Liver (tissue), 9 donors: ENCODE measurements around the gene TBL2. TPM values are rescaled to one million over a fixed set of nuclear protein-coding genes. Genes with fewer than 3 reads are reported as not detected.

Source experiments
- DNase-seq: peaks from one replicate; pipeline ENCODE4 v3.0.0-alpha.2; 2017; ENCODE audit warnings: low spot score
- H3K27ac ChIP-seq, 2 donors: one replicate each; pipeline ENCODE4 v1.7.0; 2013; ENCODE audit warnings: inconsistent platforms in 2 of 2, low read length in 2 of 2, control low read depth in 1 of 2, low read depth in 1 of 2, mild to moderate bottlenecking in 1 of 2
- H3K27me3 ChIP-seq, 4 donors: one replicate each; pipeline versions ENCODE4 v1.6.1 to v1.7.0; 2013; ENCODE audit warnings: low read length in 3 of 4, inconsistent platforms in 1 of 4, mild to moderate bottlenecking in 1 of 4, moderate library complexity in 1 of 4; ENCODE audit not compliant: control insufficient read depth in 4 of 4, insufficient read depth in 4 of 4
- H3K36me3 ChIP-seq, 4 donors: one replicate each; pipeline versions ENCODE4 v1.6.1 to v1.7.0; 2013; ENCODE audit warnings: low read length in 3 of 4, mild to moderate bottlenecking in 3 of 4, low read depth in 1 of 4, moderate library complexity in 1 of 4; ENCODE audit not compliant: control insufficient read depth in 4 of 4, insufficient read depth in 3 of 4
- H3K4me1 ChIP-seq, 4 donors: one replicate each; pipeline versions ENCODE4 v1.6.1 to v1.7.0; 2013; ENCODE audit warnings: low read length in 3 of 4, mild to moderate bottlenecking in 3 of 4, moderate library complexity in 1 of 4; ENCODE audit not compliant: control insufficient read depth in 4 of 4, insufficient read depth in 4 of 4
- H3K4me3 ChIP-seq, 3 donors: one replicate each; pipeline versions ENCODE4 v1.6.1 to v1.7.0; 2013; ENCODE audit warnings: low read length in 3 of 3, control low read depth in 1 of 3, low read depth in 1 of 3, mild to moderate bottlenecking in 1 of 3
- H3K9ac ChIP-seq, 2 donors: one replicate each; pipeline ENCODE4 v1.7.0; 2013; ENCODE audit warnings: low read length in 2 of 2, mild to moderate bottlenecking in 2 of 2, moderate library complexity in 2 of 2, control low read depth in 1 of 2, low read depth in 1 of 2
- H3K9me3 ChIP-seq, 4 donors: one replicate each; pipeline versions ENCODE4 v1.6.1 to v1.7.0; 2013; ENCODE audit warnings: low read length in 3 of 4; ENCODE audit not compliant: control insufficient read depth in 4 of 4
- ATF3 ChIP-seq: IDR thresholded peaks from 2 replicates; pipeline ENCODE4 v1.6.1; 2016; ENCODE audit warnings: antibody characterized with exemption
- CTCF ChIP-seq: fragments of 150-350 bp; IDR thresholded peaks from 2 replicates; pipeline ENCODE4 v1.5.1; 2017; ENCODE audit warnings: improper control_type of control experiment, low read depth, low read length; ENCODE audit not compliant: missing input control
- EGR1 ChIP-seq, 2 donors: IDR thresholded peaks; 2 replicates each; pipeline ENCODE4 v1.6.1; 2016 to 2018; ENCODE audit warnings: antibody characterized with exemption in 2 of 2, low read depth in 2 of 2
- FOXA1 ChIP-seq: IDR thresholded peaks from 2 replicates; pipeline ENCODE4 v1.6.1; 2016; ENCODE audit warnings: antibody characterized with exemption
- FOXA2 ChIP-seq: IDR thresholded peaks from 2 replicates; pipeline ENCODE4 v1.6.1; 2016; ENCODE audit warnings: antibody characterized with exemption
- GABPA ChIP-seq, 2 donors: IDR thresholded peaks in 1 of 2; conservative IDR thresholded peaks in 1 of 2; 2 replicates each; pipeline ENCODE4 v1.6.1; 2016; ENCODE audit warnings: antibody characterized with exemption in 2 of 2, mild to moderate bottlenecking in 1 of 2, moderate library complexity in 1 of 2
- HNF4A ChIP-seq, 2 donors: conservative IDR thresholded peaks; 2 replicates each; pipeline ENCODE4 v1.6.1; 2016; ENCODE audit warnings: antibody characterized with exemption in 2 of 2, mild to moderate bottlenecking in 2 of 2
- MAX ChIP-seq: IDR thresholded peaks from 2 replicates; pipeline ENCODE4 v1.6.1; 2016; ENCODE audit warnings: antibody characterized with exemption
- NR2F2 ChIP-seq: IDR thresholded peaks from 2 replicates; pipeline ENCODE4 v1.6.1; 2016; ENCODE audit warnings: antibody characterized with exemption
- RXRA ChIP-seq, 2 donors: IDR thresholded peaks; 2 replicates each; pipeline ENCODE4 v1.6.1; 2017 to 2018; ENCODE audit warnings: antibody characterized with exemption in 2 of 2, mild to moderate bottlenecking in 1 of 2
- SP1 ChIP-seq: IDR thresholded peaks from 2 replicates; pipeline ENCODE4 v1.6.1; 2018; ENCODE audit warnings: antibody characterized with exemption, mild to moderate bottlenecking
- TAF1 ChIP-seq: conservative IDR thresholded peaks from 2 replicates; pipeline ENCODE4 v1.6.1; 2016; ENCODE audit warnings: antibody characterized with exemption, mild to moderate bottlenecking
- YY1 ChIP-seq: IDR thresholded peaks from 2 replicates; pipeline ENCODE4 v1.6.1; 2016; ENCODE audit warnings: antibody characterized with exemption, mild to moderate bottlenecking
- WGBS: extraction: QIAGEN DNeasy Blood & Tissue Kit; methylation state at CpG from one replicate; pipeline ENCODE4 v1.1.7; 2013; 5-methylcytosine and 5-hydroxymethylcytosine counted together
- polyA plus RNA-seq, 2 donors: library from polyadenylated mRNA; stranded (reverse) in 1 of 2; unstranded in 1 of 2; fragments of 200-250 nt in 1 of 2; fragments of >200 nt in 1 of 2; fragmentation: Nextera tagmentation in 1 of 2; extraction: Ambion mirVana in 1 of 2; gene quantifications; one replicate each; pipeline versions ENCODE4 v1.2.1 to v1.2.3, GENCODE V29; 2013 to 2015
- total RNA-seq, 2 donors: library from RNA; depleted of rRNA; stranded (reverse); fragments of >200 nt; gene quantifications; one replicate each; pipeline ENCODE4 v1.2.3, GENCODE V29; 2014
- TF ChIP-seq, protein P1 (sequence below): IDR thresholded peaks from 2 replicates; pipeline ENCODE4 v1.6.1; 2016; ENCODE audit warnings: antibody characterized with exemption, mild to moderate bottlenecking
- donor health status: healthy.
- donor health status: healthy.
- donor health status: healthy.
- donor health status: healthy.
- donor health status: healthy.

The TBL2 gene
- total and polyA plus RNA-seq, 4 donors: 10.9 to 36.6 (median 19.0) TPM

- Histone ChIP-seq H3K4me1 (no peaks in the 10 kb centered on the region), H3K36me3 (peaks cover 3 to 20% (median 13%) of the 10 kb centered on the region in 4 donors), H3K9ac (no peak overlapping the region), H3K4me3 (no peak overlapping the region), H3K9me3 (no peaks in the 10 kb centered on the region), H3K27me3 (no peaks in the 10 kb centered on the region), H3K27ac (no peak overlapping the region)
- TF ChIP-seq FOXA2 (no peak), SP1 (no peak)
- no peak for DNase-seq
- 87% methylated on average over 4 of the region's 4 CpGs for WGBS
Measured at GRCh38 chr7:73549176-73549575, 29.2 kb downstream of the TBL2 start.

GRCh38 chr7:73547841-73548240 is 30.5 kb downstream of the TBL2 start:
- no peaks in the 10 kb centered on the region for H3K9me3 ChIP-seq
- no peaks in the 10 kb centered on the region for H3K4me1 ChIP-seq
- no peak overlapping the region for H3K4me3 ChIP-seq
- no peak overlapping the region for H3K27ac ChIP-seq
- WGBS: 90% methylated on average over 9 of the region's 9 CpGs
- no peak overlapping the region for H3K9ac ChIP-seq
- H3K27me3 ChIP-seq: no peaks in the 10 kb centered on the region
- peaks cover 3 to 32% (median 18%) of the 10 kb centered on the region in 4 donors for H3K36me3 ChIP-seq
- no peak for DNase-seq
- no peak for TF ChIP-seq HNF4A (conservative IDR thresholded peaks at IDR 0.05)
- no peak for TF ChIP-seq FOXA2

GRCh38 chr7:73544678-73545077 is 33.7 kb downstream of the TBL2 start:
- no peak overlapping the region for H3K4me3 ChIP-seq
- H3K27me3 ChIP-seq: no peaks in the 10 kb centered on the region
- TF ChIP-seq, protein P1, sequence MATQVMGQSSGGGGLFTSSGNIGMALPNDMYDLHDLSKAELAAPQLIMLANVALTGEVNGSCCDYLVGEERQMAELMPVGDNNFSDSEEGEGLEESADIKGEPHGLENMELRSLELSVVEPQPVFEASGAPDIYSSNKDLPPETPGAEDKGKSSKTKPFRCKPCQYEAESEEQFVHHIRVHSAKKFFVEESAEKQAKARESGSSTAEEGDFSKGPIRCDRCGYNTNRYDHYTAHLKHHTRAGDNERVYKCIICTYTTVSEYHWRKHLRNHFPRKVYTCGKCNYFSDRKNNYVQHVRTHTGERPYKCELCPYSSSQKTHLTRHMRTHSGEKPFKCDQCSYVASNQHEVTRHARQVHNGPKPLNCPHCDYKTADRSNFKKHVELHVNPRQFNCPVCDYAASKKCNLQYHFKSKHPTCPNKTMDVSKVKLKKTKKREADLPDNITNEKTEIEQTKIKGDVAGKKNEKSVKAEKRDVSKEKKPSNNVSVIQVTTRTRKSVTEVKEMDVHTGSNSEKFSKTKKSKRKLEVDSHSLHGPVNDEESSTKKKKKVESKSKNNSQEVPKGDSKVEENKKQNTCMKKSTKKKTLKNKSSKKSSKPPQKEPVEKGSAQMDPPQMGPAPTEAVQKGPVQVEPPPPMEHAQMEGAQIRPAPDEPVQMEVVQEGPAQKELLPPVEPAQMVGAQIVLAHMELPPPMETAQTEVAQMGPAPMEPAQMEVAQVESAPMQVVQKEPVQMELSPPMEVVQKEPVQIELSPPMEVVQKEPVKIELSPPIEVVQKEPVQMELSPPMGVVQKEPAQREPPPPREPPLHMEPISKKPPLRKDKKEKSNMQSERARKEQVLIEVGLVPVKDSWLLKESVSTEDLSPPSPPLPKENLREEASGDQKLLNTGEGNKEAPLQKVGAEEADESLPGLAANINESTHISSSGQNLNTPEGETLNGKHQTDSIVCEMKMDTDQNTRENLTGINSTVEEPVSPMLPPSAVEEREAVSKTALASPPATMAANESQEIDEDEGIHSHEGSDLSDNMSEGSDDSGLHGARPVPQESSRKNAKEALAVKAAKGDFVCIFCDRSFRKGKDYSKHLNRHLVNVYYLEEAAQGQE: no peak
- no peak for TF ChIP-seq TAF1
- no peak for TF ChIP-seq NR2F2
- H3K36me3 ChIP-seq: peaks cover 1 to 40% (median 33%) of the 10 kb centered on the region in 4 donors
- no peaks in the 10 kb centered on the region for H3K4me1 ChIP-seq
- H3K9me3 ChIP-seq: no peaks in the 10 kb centered on the region
- no peak for DNase-seq
- no peak overlapping the region for H3K9ac ChIP-seq
- WGBS: 97% methylated on average over 2 of the region's 2 CpGs
- H3K27ac ChIP-seq: no peak overlapping the region

GRCh38 chr7:73541722-73542121 is 36.7 kb downstream of the TBL2 start:
- H3K9me3 ChIP-seq: no peaks in the 10 kb centered on the region
- DNase-seq: no peak
- H3K36me3 ChIP-seq: peaks cover 12 to 58% (median 52%) of the 10 kb centered on the region in 4 donors
- no peak overlapping the region for H3K27ac ChIP-seq
- WGBS: 92% methylated on average over 10 of the region's 10 CpGs
- H3K4me1 ChIP-seq: no peaks in the 10 kb centered on the region
- H3K27me3 ChIP-seq: no peaks in the 10 kb centered on the region
- H3K4me3 ChIP-seq: no peak overlapping the region
- H3K9ac ChIP-seq: no peak overlapping the region
- no peak for TF ChIP-seq EGR1 (IDR thresholded peaks at IDR 0.05; ENCODE audit: low read depth in 2 of 2)
- TF ChIP-seq NR2F2: no peak
- no peak for TF ChIP-seq CTCF
- no peak for TF ChIP-seq SP1
- TF ChIP-seq, protein P1: no peak
- TF ChIP-seq GABPA (IDR thresholded peaks at IDR 0.05 in 1 of 2, conservative IDR thresholded peaks at IDR 0.05 in 1 of 2): no peak
- TF ChIP-seq MAX: no peak
- TF ChIP-seq FOXA1: no peak
- TF ChIP-seq HNF4A (conservative IDR thresholded peaks at IDR 0.05): no peak
- TF ChIP-seq ATF3: no peak
- no peak for TF ChIP-seq YY1
- TF ChIP-seq RXRA (IDR thresholded peaks at IDR 0.05): no peak
- no peak for TF ChIP-seq TAF1
